Hepatic stellate cell (primary cell): ENCODE measurements around the gene PPFIA1.
A peak's percentile ranks its signal among the peaks of the same experiment; 100 is the strongest.

ENCODE experiments used
- DNase-seq: peaks from one replicate; pipeline ENCODE4 v3.0.0; 2011; ENCODE audit warnings: low spot score

PPFIA1 gene

DNA sequence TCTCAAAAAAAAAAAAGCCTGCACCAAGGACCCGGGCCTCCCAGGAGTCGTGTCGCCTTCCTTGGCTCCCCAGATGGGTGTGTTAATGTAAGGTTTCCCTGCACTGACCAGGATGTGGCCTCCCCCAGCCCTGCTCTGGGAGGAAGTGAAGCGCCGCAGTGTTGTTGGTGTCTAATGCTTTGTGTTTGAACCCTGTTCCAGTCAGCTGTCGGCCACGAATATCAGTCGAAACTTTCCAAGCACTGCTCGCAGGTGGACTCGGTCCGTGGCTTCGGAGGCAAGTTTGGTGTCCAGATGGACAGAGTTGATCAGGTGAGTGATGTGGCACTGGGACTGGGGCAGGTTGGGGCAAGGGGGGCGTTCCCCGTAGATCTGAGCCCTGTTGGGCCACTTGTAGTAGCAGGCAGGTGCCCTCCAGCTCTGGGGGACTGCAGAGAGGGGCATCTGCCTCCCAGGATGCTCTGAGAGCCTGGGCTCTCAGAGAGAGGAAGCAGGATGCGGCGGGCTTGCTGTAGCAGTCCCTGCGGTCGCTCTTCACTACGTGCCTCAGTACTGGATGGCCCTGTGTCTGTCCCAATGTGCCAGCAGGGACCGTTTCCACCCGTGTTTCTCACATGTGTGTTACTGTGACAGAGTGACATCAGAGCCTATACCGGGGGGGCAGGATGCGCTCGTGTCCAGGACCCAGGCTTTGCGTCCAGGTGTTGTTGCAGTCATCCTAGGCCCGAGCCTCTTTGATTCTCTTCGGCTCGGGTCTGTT, 144.0 kb downstream of the PPFIA1 start:
- DNase-seq = no peak

DNA sequence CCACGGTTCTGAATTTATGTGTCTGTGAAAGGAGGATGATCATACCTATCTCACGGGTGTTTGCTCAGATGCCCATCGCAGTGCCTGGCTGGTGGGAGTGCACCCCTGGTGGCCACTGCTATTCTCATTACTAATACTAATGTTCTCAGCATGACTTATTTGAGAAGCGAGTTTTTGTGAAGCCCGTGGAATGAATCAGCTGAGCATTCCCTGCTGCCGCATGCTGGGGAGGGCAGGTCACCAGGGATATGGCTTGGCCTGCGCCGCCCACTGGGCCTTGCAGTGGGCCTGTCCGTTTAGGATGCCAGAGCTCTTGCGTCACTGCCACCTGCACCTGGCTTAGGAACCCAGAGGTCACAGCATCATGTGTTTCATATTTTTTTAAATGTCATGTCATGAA, 144.7 kb downstream of the PPFIA1 start:
- peak; percentile 74 for DNase-seq

- no peak for DNase-seq
These were observed 145.3 kb downstream of the PPFIA1 start for GRCh38 chr11:70415642-70416395.

DNA sequence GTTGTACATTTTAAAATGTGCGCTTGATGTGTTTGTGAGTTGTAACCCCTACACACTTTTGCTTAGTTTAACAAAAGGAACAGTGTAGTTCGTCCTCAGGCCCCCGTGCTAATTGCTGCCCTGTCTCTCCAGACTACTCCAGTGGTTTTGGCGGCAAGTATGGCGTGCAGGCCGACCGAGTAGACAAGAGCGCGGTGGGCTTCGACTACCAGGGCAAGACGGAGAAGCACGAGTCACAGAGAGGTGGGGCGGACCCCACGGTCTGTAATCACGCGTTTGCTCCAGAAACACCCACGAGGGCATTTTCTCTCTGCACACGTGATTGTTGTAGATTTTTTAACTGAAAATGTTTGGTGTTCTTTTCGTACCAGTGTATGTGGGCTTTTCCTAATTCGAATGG, 146.4 kb downstream of the PPFIA1 start:
- DNase-seq = no peak

DNA sequence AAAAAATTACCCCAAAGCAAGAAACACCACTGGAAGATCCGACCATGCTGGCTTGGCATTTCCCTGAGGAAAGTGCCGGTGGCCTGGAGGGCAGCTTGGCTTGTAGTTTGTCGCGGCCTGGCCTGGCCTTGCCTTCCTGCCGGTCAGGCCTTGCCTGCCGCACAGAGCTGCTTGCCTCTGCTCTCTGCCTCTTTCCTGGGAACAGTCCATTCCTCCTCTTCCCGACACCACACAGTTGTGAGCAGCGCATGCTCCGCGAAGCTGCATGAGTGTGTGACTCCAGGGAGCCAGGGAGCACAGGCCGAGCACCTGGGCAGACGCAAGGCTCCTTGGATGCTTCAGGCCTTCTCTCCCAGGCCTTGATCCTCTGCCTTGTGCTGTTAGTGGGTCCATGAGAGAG, 147.6 kb downstream of the PPFIA1 start:
- no peak for DNase-seq

- no peak for DNase-seq
These were observed 149.0 kb downstream of the PPFIA1 start for GRCh38 chr11:70419307-70420007.

- peak; percentile 43 for DNase-seq
These were observed 149.5 kb downstream of the PPFIA1 start for GRCh38 chr11:70420008-70420464.

- DNase-seq = no peak
These were observed 150.0 kb downstream of the PPFIA1 start for GRCh38 chr11:70420496-70420895.

DNA sequence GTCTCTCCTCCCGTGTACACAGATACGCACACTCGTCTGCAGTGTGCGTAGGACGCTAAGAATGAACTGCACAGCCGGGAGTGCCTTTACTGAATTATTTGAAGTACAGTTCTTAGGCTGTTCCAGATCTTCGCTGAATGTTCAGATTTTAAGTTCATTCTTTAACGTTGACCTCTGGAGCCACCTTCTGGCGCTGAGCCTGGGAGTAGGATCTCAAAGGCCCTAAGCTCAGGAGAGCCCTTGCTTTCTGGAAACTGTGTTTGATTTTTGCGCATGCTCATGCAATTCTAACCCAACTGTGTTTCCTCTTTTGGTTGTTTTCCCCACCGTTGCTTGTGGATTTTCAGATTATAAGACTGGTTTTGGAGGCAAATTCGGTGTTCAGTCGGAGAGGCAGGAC, 150.6 kb downstream of the PPFIA1 start:
- DNase-seq = no peak

GRCh38 chr11:70422692-70423522, 152.4 kb downstream of the PPFIA1 start:
- no peak for DNase-seq

GRCh38 chr11:70423523-70424505, 153.3 kb downstream of the PPFIA1 start:
- peak; percentile 86 for DNase-seq

DNA sequence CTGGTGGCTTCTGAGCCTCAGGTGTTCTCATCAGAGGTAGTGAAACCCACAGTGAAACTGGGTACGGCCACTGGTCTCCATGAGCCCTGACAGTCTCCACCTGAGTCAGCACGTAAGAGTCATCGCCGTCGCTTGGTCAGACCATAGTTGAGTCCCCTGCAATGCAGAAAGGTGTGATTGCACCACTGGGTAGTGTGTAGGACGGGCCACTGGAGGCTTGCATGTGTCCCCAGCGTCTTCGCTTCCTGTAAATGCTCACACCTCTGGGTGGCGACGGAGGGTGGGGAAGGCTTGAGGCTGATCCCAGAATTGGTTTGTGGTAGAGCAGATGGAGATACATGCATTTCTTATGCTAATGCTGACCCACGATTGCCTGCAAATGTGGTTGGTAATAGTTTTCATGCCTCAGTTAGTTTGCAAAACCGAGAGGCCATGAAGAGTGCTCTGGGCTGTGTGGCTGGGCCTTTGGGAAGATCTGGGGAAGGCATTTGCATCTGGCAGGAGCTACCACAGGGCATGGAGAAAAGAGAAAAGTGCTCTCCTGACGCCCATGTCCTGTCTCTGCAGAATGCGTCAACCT, 154.4 kb downstream of the PPFIA1 start:
- DNase-seq = no peak

DNA sequence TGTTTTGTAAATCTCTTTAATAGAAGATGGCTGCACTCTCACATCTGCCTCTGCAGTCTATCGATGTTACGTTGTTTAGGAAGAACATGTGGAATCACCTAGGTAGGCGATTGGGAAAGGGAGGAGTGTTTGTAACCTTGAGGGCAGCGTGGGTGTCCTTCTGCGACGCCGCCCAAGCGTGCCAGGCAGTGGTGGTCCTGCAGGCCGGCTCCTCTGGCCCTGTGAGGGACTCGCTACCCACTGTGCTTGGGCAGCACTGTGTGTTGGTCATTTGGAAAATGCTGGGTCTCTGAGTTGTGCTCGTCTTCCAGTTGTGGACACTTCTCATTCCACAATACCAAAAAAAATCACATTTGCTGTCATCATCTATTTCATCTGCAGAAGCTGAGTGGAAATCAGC, 156.9 kb downstream of the PPFIA1 start:
- DNase-seq = no peak

DNA sequence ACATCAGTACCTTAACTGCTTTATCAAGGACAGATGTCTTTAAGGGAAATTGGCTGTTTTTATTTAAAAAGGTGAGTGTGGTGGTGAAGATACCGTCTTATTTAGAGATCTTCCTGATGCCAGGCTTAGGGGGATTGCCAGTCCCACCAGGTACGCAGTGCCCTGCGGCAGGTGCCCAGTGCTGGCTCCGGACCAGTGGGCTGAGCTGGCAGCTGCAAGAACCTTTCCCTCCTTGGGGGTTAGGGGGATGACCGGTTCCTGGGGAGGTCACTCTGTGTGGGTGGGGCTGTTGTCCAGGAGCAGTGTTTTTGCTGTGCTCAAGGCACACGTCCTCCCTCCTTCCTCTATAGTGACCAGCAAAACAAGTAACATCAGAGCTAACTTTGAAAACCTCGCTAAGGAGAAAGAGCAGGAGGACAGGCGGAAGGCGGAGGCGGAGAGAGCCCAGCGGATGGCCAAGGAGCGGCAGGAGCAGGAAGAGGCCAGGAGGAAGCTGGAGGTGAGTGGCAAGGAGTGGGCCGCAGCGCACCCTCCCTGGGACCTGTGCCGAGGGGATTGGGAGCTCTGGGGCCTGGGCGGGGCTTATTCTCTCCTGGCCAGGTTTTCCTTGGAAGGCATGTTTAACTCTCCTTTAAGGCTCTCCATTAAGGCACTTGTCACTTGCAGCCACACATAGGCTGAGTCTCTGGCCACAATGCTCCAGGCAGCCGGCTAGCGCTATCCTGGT, 158.4 kb downstream of the PPFIA1 start:
- no peak for DNase-seq

DNA sequence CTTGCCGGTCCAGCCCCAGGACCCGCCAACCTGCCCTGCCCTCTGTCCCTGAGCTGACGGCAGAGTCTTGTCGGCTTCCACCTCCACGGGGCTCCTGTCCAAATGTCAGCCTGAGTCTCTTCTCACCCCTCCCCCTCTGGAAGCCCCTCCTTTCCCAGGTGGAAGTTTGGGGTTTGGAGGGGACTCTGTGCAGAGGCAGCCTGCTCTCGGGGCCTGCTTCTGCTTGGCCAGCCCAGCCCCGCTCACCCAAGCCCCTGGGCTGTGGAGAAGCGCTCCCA, 158.9 kb downstream of the PPFIA1 start:
- no peak for DNase-seq

- DNase-seq = no peak
These were observed 159.4 kb downstream of the PPFIA1 start for GRCh38 chr11:70429724-70430521.

DNA sequence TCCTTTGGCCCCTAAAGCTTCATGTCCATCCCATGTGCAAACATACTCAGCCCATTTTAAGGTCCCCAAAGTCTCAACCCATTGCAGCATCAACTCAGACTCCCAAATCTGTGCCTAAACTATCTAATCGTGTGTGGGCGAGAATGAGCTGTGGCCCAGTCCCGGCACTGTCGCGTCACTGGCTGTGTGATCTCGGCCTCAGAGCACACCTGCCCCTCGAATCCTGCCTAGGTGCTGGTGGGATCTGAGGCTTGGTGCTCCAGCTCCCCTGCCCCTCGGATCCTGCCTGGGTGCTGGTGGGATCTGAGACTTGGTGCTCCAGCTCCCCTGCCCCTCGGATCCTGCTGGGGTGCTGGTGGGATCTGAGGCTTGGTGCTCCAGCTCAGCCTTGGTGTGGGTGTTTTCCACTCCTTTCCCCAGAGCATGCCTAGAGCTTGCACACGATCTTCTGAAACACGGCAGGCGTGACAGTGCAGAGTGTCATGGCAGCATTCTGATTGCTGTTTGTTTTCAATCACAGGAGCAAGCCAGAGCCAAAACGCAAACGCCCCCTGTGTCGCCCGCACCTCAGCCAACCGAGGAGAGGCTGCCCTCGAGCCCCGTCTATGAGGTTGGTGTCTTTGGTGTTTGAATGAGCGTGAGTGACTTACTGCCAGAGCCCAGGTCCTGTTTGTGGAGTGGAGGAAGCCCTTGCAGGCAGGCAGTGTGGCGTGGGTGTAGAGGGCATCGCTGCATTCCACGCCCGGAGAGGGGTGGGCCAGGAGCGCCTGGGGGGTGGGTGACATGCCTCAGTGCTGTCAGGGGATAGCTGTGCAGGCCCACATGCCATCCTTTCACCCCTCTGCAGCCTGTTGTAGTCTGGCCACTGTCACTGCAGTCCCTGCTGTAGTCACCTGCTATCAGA, 160.4 kb downstream of the PPFIA1 start:
- no peak for DNase-seq

DNA sequence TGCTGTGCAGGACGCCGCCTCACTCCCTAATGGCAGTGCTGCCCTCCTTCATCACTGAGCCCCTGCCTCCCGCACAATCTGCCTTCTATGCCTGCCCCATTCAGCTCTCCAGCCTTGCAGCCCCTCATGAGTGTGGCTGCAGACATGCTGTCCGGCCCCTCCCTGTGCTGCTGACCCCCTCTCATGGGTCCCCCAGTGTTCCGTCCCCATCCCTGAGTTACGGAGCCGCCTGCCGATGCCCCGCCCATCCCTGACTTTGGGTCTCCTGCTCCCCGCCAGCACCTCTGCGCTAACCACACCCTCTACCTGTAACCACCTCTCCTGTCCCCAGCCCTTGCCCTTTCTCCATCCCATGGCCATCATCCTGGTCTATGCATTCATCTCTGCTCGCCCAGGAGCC, 161.1 kb downstream of the PPFIA1 start:
- no peak for DNase-seq
